Measurements from ENCODE around the gene GSTT2B. TPM values are rescaled to one million over a fixed set of nuclear protein-coding genes. Genes with fewer than 3 reads are reported as not detected.
"Not testable (repeated sequence)": the region's sequence is repeated elsewhere in the genome, so short reads cannot be mapped to it uniquely, and the experiment has no call there.

Gene GSTT2B
- total RNA-seq, 6 experiments from 2014 or later: 31.4 to 39.2 (median 34.1) TPM

- Mint-ChIP-seq H3K9me3 (no peaks in the 10 kb centered on the region), H3K27ac (no peak overlapping the region), H3K4me1 (ENCODE audit: low read depth) (peaks cover 10% of the 10 kb centered on the region), H3K27me3 (ENCODE audit: insufficient read depth) (peaks cover 4% of the 10 kb centered on the region; the same call in 1 of the 2 replicates), H3K4me3 (no peak overlapping the region), H3K36me3 (ENCODE audit: low read depth) (peaks cover 12% of the 10 kb centered on the region)
- TF ChIP-seq CTCF (IDR thresholded peaks at IDR 0.05): no peak
- DNase-seq: no peak
Observed at GRCh38 chr22:23970201-23970641, 9.2 kb upstream of the GSTT2B start.

- no peak for DNase-seq
- Mint-ChIP-seq H3K4me3 (peak overlapping the region; percentile 53; the same call in 1 of the 2 replicates), H3K27ac (no peak overlapping the region), H3K4me1 (ENCODE audit: low read depth) (peaks cover 10% of the 10 kb centered on the region), H3K9me3 (no peaks in the 10 kb centered on the region), H3K27me3 (ENCODE audit: insufficient read depth) (peaks cover 4% of the 10 kb centered on the region; the same call in 1 of the 2 replicates), H3K36me3 (ENCODE audit: low read depth) (peaks cover 12% of the 10 kb centered on the region)
- TF ChIP-seq CTCF (IDR thresholded peaks at IDR 0.05): no peak
Observed at GRCh38 chr22:23969071-23969470, 8.1 kb upstream of the GSTT2B start.

GRCh38 chr22:23966568-23966967, 5.6 kb upstream of the GSTT2B start, which contains the start of gene DDTL:
Gene DDTL (plus strand): TSS chr22:23966888. CDS start chr22:23966915, 27 bp downstream.
- DNase-seq; H3K27me3 Mint-ChIP-seq (ENCODE audit: insufficient read depth); H3K9me3 Mint-ChIP-seq; H3K4me3 Mint-ChIP-seq; H3K27ac Mint-ChIP-seq: not testable (repeated sequence)
- H3K36me3 Mint-ChIP-seq (ENCODE audit: low read depth): peaks cover 12% of the 10 kb centered on the region
- H3K4me1 Mint-ChIP-seq (ENCODE audit: low read depth): peaks cover 10% of the 10 kb centered on the region

- peaks cover 10% of the 10 kb centered on the region for H3K4me1 Mint-ChIP-seq (ENCODE audit: low read depth)
- DNase-seq; H3K27me3 Mint-ChIP-seq (ENCODE audit: insufficient read depth); H3K9me3 Mint-ChIP-seq; H3K27ac Mint-ChIP-seq; H3K4me3 Mint-ChIP-seq: not testable (repeated sequence)
- H3K36me3 Mint-ChIP-seq (ENCODE audit: low read depth): peaks cover 12% of the 10 kb centered on the region
Observed at GRCh38 chr22:23966094-23966493, 5.1 kb upstream of the GSTT2B start.

- DNase-seq: peak; percentile 50
- peak; percentile 84 for TF ChIP-seq CTCF (IDR thresholded peaks at IDR 0.05)
- not testable (repeated sequence) for H3K36me3 Mint-ChIP-seq (ENCODE audit: low read depth); H3K27me3 Mint-ChIP-seq (ENCODE audit: insufficient read depth); H3K9me3 Mint-ChIP-seq; H3K4me3 Mint-ChIP-seq; H3K27ac Mint-ChIP-seq; H3K4me1 Mint-ChIP-seq (ENCODE audit: low read depth)
Observed at GRCh38 chr22:23956301-23956900, 4.6 kb downstream of the GSTT2B start.

- not testable (repeated sequence) for DNase-seq; H3K27me3 Mint-ChIP-seq (ENCODE audit: insufficient read depth); H3K36me3 Mint-ChIP-seq (ENCODE audit: low read depth); H3K4me1 Mint-ChIP-seq (ENCODE audit: low read depth); H3K9me3 Mint-ChIP-seq; H3K4me3 Mint-ChIP-seq; H3K27ac Mint-ChIP-seq
Observed at GRCh38 chr22:23955886-23956285, 5.1 kb downstream of the GSTT2B start.

GRCh38 chr22:23954991-23955305, 6.0 kb downstream of the GSTT2B start:
- not testable (repeated sequence) for H3K4me1 Mint-ChIP-seq (ENCODE audit: low read depth); H3K9me3 Mint-ChIP-seq; H3K27ac Mint-ChIP-seq; H3K4me3 Mint-ChIP-seq; H3K27me3 Mint-ChIP-seq (ENCODE audit: insufficient read depth); DNase-seq; H3K36me3 Mint-ChIP-seq (ENCODE audit: low read depth)

GRCh38 chr22:23954193-23954990, 6.6 kb downstream of the GSTT2B start:
- H3K4me1 Mint-ChIP-seq (ENCODE audit: low read depth); H3K27me3 Mint-ChIP-seq (ENCODE audit: insufficient read depth); H3K27ac Mint-ChIP-seq; H3K4me3 Mint-ChIP-seq; H3K36me3 Mint-ChIP-seq (ENCODE audit: low read depth); H3K9me3 Mint-ChIP-seq; DNase-seq: not testable (repeated sequence)

GRCh38 chr22:23953485-23953884, 7.5 kb downstream of the GSTT2B start:
- not testable (repeated sequence) for H3K9me3 Mint-ChIP-seq; H3K27me3 Mint-ChIP-seq (ENCODE audit: insufficient read depth); H3K4me3 Mint-ChIP-seq; H3K27ac Mint-ChIP-seq; DNase-seq; H3K4me1 Mint-ChIP-seq (ENCODE audit: low read depth); H3K36me3 Mint-ChIP-seq (ENCODE audit: low read depth)

GRCh38 chr22:23952794-23953405, 8.1 kb downstream of the GSTT2B start:
- not testable (repeated sequence) for DNase-seq; H3K9me3 Mint-ChIP-seq; H3K4me1 Mint-ChIP-seq (ENCODE audit: low read depth); H3K36me3 Mint-ChIP-seq (ENCODE audit: low read depth); H3K27me3 Mint-ChIP-seq (ENCODE audit: insufficient read depth); H3K4me3 Mint-ChIP-seq; H3K27ac Mint-ChIP-seq

GRCh38 chr22:23951383-23951782, 9.6 kb downstream of the GSTT2B start:
- H3K9me3 Mint-ChIP-seq; DNase-seq; H3K27ac Mint-ChIP-seq; H3K36me3 Mint-ChIP-seq (ENCODE audit: low read depth); H3K4me3 Mint-ChIP-seq; H3K4me1 Mint-ChIP-seq (ENCODE audit: low read depth); H3K27me3 Mint-ChIP-seq (ENCODE audit: insufficient read depth): not testable (repeated sequence)
